Neutrophil (primary cell): ENCODE measurements around the gene HHATL.

ENCODE experiments used
- H3K27ac ChIP-seq: fragments of 200-600 bp; sonication (generic); 2 replicates; pipeline ENCODE4 v1.5.1; 2016; ENCODE audit warnings: mild to moderate bottlenecking, moderate library complexity
- H3K27me3 ChIP-seq: fragments of 200-600 bp; sonication (generic); 2 replicates; pipeline ENCODE4 v1.6.0; 2016; ENCODE audit warnings: mild to moderate bottlenecking
- H3K36me3 ChIP-seq: fragments of 200-600 bp; sonication (generic); 2 replicates; pipeline ENCODE4 v1.5.1; 2017
- H3K4me1 ChIP-seq, 2 experiments: fragments of 200-600 bp in 1 of 2; sonication (generic) in 1 of 2; 1 replicate in 1 of 2; 2 replicates in 1 of 2; pipeline versions ENCODE4 v1.5.1 to v1.6.1; 2013 to 2016; ENCODE audit warnings: low read depth in 1 of 2, low read length in 1 of 2, mild to moderate bottlenecking in 1 of 2, moderate library complexity in 1 of 2; ENCODE audit not compliant: control insufficient read depth in 1 of 2, insufficient read depth in 1 of 2
- H3K4me3 ChIP-seq, 2 experiments: fragments of 200-600 bp in 1 of 2; sonication (generic) in 1 of 2; 1 replicate in 1 of 2; 2 replicates in 1 of 2; pipeline ENCODE4 v1.5.1; 2013 to 2016; ENCODE audit warnings: low read depth in 1 of 2, low read length in 1 of 2, mild to moderate bottlenecking in 1 of 2, moderate library complexity in 1 of 2
- H3K9me3 ChIP-seq: fragments of 200-600 bp; sonication (generic); 2 replicates; pipeline ENCODE4 v1.5.1; 2016
- TF ChIP-seq, protein P1 (sequence below): fragments of 200-600 bp; sonication (generic); IDR thresholded peaks from 2 replicates; pipeline ENCODE4 v1.5.1; 2016; ENCODE audit warnings: antibody characterized with exemption

Gene HHATL

DNA sequence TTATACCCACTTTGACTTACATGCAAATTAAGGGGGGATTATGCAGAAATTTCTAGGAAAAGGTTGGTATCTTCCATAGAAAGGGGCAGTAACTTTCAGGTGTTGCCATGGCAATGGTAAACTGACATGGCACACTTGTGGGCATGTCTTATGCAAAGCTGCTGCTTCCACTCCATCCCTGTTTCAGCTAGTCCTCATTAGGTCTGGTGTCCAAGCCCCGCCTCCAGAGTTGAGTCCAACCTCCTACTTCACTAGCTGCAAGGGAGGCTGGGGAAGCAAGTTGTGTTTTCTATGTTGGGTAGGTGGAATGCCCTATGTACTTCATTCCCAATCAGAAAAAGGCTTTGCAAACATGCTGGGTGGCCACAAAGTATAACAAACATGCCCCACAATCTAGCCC is 31.9 kb downstream of the HHATL start:
- H3K4me1 ChIP-seq: no peaks in the 10 kb centered on the region
- H3K4me3 ChIP-seq: no peak overlapping the region
- TF ChIP-seq, protein P1, sequence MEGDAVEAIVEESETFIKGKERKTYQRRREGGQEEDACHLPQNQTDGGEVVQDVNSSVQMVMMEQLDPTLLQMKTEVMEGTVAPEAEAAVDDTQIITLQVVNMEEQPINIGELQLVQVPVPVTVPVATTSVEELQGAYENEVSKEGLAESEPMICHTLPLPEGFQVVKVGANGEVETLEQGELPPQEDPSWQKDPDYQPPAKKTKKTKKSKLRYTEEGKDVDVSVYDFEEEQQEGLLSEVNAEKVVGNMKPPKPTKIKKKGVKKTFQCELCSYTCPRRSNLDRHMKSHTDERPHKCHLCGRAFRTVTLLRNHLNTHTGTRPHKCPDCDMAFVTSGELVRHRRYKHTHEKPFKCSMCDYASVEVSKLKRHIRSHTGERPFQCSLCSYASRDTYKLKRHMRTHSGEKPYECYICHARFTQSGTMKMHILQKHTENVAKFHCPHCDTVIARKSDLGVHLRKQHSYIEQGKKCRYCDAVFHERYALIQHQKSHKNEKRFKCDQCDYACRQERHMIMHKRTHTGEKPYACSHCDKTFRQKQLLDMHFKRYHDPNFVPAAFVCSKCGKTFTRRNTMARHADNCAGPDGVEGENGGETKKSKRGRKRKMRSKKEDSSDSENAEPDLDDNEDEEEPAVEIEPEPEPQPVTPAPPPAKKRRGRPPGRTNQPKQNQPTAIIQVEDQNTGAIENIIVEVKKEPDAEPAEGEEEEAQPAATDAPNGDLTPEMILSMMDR: no peak
- H3K9me3 ChIP-seq: no peaks in the 10 kb centered on the region
- no peak overlapping the region for H3K27ac ChIP-seq
- no peaks in the 10 kb centered on the region for H3K36me3 ChIP-seq
- H3K27me3 ChIP-seq: no peaks in the 10 kb centered on the region

GRCh38 chr3:42670051-42670576 is 32.5 kb downstream of the HHATL start:
- Histone ChIP-seq H3K27ac (no peak overlapping the region), H3K4me3 (no peak overlapping the region), H3K4me1 (no peaks in the 10 kb centered on the region), H3K27me3 (no peaks in the 10 kb centered on the region), H3K36me3 (no peaks in the 10 kb centered on the region), H3K9me3 (no peaks in the 10 kb centered on the region)
- TF ChIP-seq, protein P1: no peak

- no peaks in the 10 kb centered on the region for H3K9me3 ChIP-seq
- H3K36me3 ChIP-seq: no peaks in the 10 kb centered on the region
- no peak overlapping the region for H3K27ac ChIP-seq
- H3K4me3 ChIP-seq: no peak overlapping the region
- no peaks in the 10 kb centered on the region for H3K27me3 ChIP-seq
- no peaks in the 10 kb centered on the region for H3K4me1 ChIP-seq
- TF ChIP-seq, protein P1: no peak
Measured at GRCh38 chr3:42668793-42669217, 33.8 kb downstream of the HHATL start.

GRCh38 chr3:42668413-42668760 is 34.2 kb downstream of the HHATL start:
- no peak overlapping the region for H3K27ac ChIP-seq
- no peak overlapping the region for H3K4me3 ChIP-seq
- H3K27me3 ChIP-seq: no peaks in the 10 kb centered on the region
- TF ChIP-seq, protein P1: no peak
- H3K4me1 ChIP-seq: no peaks in the 10 kb centered on the region
- no peaks in the 10 kb centered on the region for H3K36me3 ChIP-seq
- no peaks in the 10 kb centered on the region for H3K9me3 ChIP-seq

DNA sequence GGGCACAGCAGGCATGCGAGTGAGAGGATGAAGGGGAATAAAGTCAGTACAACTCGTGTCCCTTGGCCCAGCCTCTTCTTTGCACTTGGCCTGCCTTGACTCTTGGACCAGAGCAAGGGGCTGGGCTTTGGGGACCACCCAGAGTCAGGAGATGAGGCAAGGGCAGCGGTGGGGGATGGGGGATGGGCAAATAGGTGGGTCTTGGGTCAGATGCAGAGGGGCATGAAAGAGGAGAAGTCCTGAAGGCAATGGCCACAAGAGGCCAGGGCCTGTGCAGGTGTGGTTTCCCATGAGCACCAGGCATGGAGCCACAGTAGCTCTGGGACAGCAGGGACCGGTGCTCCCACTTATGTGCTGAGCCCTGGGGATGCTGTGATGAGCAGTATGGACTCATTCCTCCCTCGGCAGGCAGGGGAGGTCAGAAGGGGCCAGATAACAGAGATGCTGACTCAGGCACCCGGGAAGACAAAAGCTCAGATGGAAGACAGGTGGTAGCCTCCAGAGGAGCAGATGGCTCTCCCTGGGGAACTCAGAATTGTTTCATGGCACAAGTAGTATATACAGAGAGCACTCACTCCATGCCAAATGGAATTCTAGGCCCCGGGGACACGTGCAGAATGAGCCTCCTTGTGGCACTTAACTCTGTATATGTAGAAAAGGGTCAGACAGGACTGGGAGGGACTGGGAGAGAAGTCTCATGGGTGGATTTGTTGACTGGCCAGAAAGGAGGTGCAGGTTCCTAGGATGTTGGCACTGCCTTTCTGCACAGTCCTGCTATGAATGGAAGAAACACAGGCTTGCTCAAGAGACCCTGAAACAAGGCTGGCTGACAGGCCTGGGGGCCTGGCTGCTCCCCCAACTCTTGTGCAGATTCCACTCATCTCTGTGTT is 34.8 kb downstream of the HHATL start:
- no peaks in the 10 kb centered on the region for H3K27me3 ChIP-seq
- no peaks in the 10 kb centered on the region for H3K36me3 ChIP-seq
- H3K4me3 ChIP-seq: no peak overlapping the region
- no peak overlapping the region for H3K27ac ChIP-seq
- TF ChIP-seq, protein P1: no peak
- no peaks in the 10 kb centered on the region for H3K9me3 ChIP-seq
- no peaks in the 10 kb centered on the region for H3K4me1 ChIP-seq
